WTC11 (cell line): ENCODE data around the gene ARL5B. TPM values are rescaled to one million over a fixed set of nuclear protein-coding genes. Genes with fewer than 3 reads are reported as not detected.

Experiments
- ATAC-seq: fragments of 200-7000 bp; cut with Tn5 transposase; 2 replicates; pipeline ENCODE4 v1.10.0; 2021; ENCODE audit warnings: mild to moderate bottlenecking, moderate library complexity
- CTCF ChIA-PET: fragments of 300-600 bp; sonication (Branson Sonifier 250); formaldehyde crosslinking; loops from one replicate; lab custom pipeline; 2021; ENCODE audit warnings: antibody characterized with exemption; lab: Charles Lee
- POLR2A ChIA-PET: fragments of 350-600 bp; sonication (Branson Sonifier 250); formaldehyde crosslinking; loops from one replicate; lab custom pipeline; 2021; ENCODE audit warnings: antibody characterized with exemption; lab: Charles Lee
- DNase-seq: peaks from one replicate; pipeline ENCODE4 v3.0.0; 2021; ENCODE audit warnings: low spot score
- H3K27ac Mint-ChIP-seq: 2 replicates; pipeline ENCODE4 v1.8.0; 2021; ENCODE audit warnings: mixed read lengths
- H3K27me3 Mint-ChIP-seq: 2 replicates; pipeline ENCODE4 v1.8.0; 2021; ENCODE audit warnings: low read depth, mild to moderate bottlenecking, moderate library complexity, mixed read lengths
- H3K36me3 Mint-ChIP-seq: 2 replicates; pipeline ENCODE4 v1.8.0; 2021; ENCODE audit warnings: mixed read lengths
- H3K4me1 Mint-ChIP-seq: 2 replicates; pipeline ENCODE4 v1.8.0; 2022; ENCODE audit warnings: mixed read lengths
- H3K4me3 Mint-ChIP-seq: 2 replicates; pipeline ENCODE4 v1.8.0; 2021; ENCODE audit warnings: mild to moderate bottlenecking, moderate library complexity, mixed read lengths
- H3K9me3 Mint-ChIP-seq: 2 replicates; pipeline ENCODE4 v1.8.0; 2021; ENCODE audit warnings: mixed read lengths
- EMX1 ChIP-seq: fragments of 250-450 bp; sonication (Bioruptor Pico); IDR thresholded peaks from 2 replicates; pipeline ENCODE4 v1.8.0; 2021; ENCODE audit warnings: mild to moderate bottlenecking
- FOXK1 ChIP-seq: sonication (generic); formaldehyde crosslinking; IDR thresholded peaks from 2 replicates; pipeline ENCODE4 v1.8.0; 2022; ENCODE audit warnings: mild to moderate bottlenecking, moderate library complexity, missing genetic modification reagents
- GTF2I ChIP-seq: fragments of 250-450 bp; sonication (Bioruptor Pico); conservative IDR thresholded peaks from 2 replicates; pipeline ENCODE4 v1.4.0; 2021; ENCODE audit warnings: mild to moderate bottlenecking
- IRF2 ChIP-seq: sonication (generic); formaldehyde crosslinking; IDR thresholded peaks from 2 replicates; pipeline ENCODE4 v1.8.0; 2022; ENCODE audit warnings: low read depth, missing genetic modification reagents, borderline replicate concordance
- MXD4 ChIP-seq: fragments of 250-450 bp; sonication (Bioruptor Pico); IDR thresholded peaks from 2 replicates; pipeline ENCODE4 v1.8.0; 2021; ENCODE audit warnings: mild to moderate bottlenecking, moderate library complexity, borderline replicate concordance
- NFE2L1 ChIP-seq: sonication (generic); formaldehyde crosslinking; IDR thresholded peaks from 2 replicates; pipeline ENCODE4 v1.8.1; 2023; ENCODE audit warnings: missing genetic modification reagents
- NR1H2 ChIP-seq: sonication (generic); formaldehyde crosslinking; IDR thresholded peaks from 2 replicates; pipeline ENCODE4 v1.9.0; 2021; ENCODE audit warnings: mild to moderate bottlenecking, moderate library complexity, missing genetic modification reagents
- OVOL2 ChIP-seq: fragments of 250-450 bp; sonication (Bioruptor Pico); IDR thresholded peaks from 2 replicates; pipeline ENCODE4 v1.9.0; 2021; ENCODE audit warnings: mild to moderate bottlenecking, borderline replicate concordance
- SOX15 ChIP-seq: fragments of 250-450 bp; sonication (Bioruptor Pico); IDR thresholded peaks from 2 replicates; pipeline ENCODE4 v1.9.0; 2021; ENCODE audit warnings: mild to moderate bottlenecking
- TEAD1 ChIP-seq: sonication (generic); formaldehyde crosslinking; IDR thresholded peaks from 2 replicates; pipeline ENCODE4 v1.8.0; 2022; ENCODE audit warnings: mild to moderate bottlenecking, missing genetic modification reagents
- ZNF138 ChIP-seq: sonication (generic); formaldehyde crosslinking; conservative IDR thresholded peaks from 2 replicates; pipeline ENCODE4 v1.8.1; 2022; ENCODE audit warnings: mild to moderate bottlenecking, moderate library complexity, missing genetic modification reagents
- ZNF219 ChIP-seq: sonication (generic); formaldehyde crosslinking; IDR thresholded peaks from 2 replicates; pipeline ENCODE4 v1.8.0; 2023; ENCODE audit warnings: missing genetic modification reagents, mild to moderate bottlenecking, borderline replicate concordance
- ZNF263 ChIP-seq: sonication (generic); formaldehyde crosslinking; IDR thresholded peaks from 2 replicates; pipeline ENCODE4 v1.8.1; 2022; ENCODE audit warnings: low read depth, mild to moderate bottlenecking, moderate library complexity, missing genetic modification reagents
- total RNA-seq: library from RNA; stranded (reverse); gene quantifications from 3 replicates; pipeline ENCODE4 v1.2.3, GENCODE V29; 2021
- TF ChIP-seq, protein P1 (sequence below): sonication (generic); formaldehyde crosslinking; IDR thresholded peaks from 2 replicates; pipeline ENCODE4 v1.8.0; 2023; ENCODE audit warnings: missing genetic modification reagents
- TF ChIP-seq, protein P2 (sequence below): sonication (generic); formaldehyde crosslinking; IDR thresholded peaks from 2 replicates; pipeline ENCODE4 v1.8.1; 2023; ENCODE audit warnings: mild to moderate bottlenecking, missing genetic modification reagents, moderate library complexity
- TF ChIP-seq, protein P3 (sequence below): sonication (generic); formaldehyde crosslinking; IDR thresholded peaks from 2 replicates; pipeline ENCODE4 v1.8.1; 2022; ENCODE audit warnings: low read depth, mild to moderate bottlenecking, moderate library complexity, missing genetic modification reagents, borderline replicate concordance
- TF ChIP-seq, protein P4 (sequence below): fragments of 250-450 bp; sonication (Bioruptor Pico); IDR thresholded peaks from 2 replicates; pipeline ENCODE4 v1.9.0; 2021; ENCODE audit warnings: mild to moderate bottlenecking
- TF ChIP-seq, protein P5 (sequence below): fragments of 250-450 bp; sonication (Bioruptor Pico); IDR thresholded peaks from 2 replicates; pipeline ENCODE4 v1.9.0; 2021; ENCODE audit warnings: mild to moderate bottlenecking

Gene ARL5B
- total RNA-seq, 1 experiment from 2014 or later: 44.1 TPM

DNA sequence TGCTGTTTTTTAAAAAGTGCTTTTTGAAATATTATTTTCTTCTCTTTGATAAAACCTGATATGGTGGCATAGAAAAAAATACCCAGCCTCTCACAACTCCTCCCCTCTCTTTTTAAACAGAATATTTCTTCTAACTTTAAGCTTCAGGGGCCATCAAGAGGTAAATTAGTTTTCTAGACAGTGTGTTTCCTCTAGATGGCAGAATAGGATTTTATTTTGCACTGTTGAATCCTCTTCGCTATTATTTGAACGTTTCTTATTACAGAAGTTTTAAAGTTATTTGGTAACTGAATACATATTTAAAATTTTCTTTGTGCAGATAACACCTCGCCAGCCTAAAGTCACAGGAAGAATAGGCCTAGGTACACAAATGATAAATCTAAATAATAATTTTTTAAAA lies 30.3 kb downstream of the ARL5B start:
- ATAC-seq (peak; percentile 24; the same call in 1 of the 2 replicates), DNase-seq (no peak)
- CTCF ChIA-PET: interaction anchor here (0.8 to 1.7 kb wide), 4 partner anchors 15 to 723 kb away, joined by 3 to 4 read pairs (median 4); no protein-coding TSS in a partner anchor
- H3K27me3 Mint-ChIP-seq: no peaks in the 10 kb centered on the region
- H3K4me1 Mint-ChIP-seq: no peaks in the 10 kb centered on the region
- no peak overlapping the region for H3K4me3 Mint-ChIP-seq
- no peaks in the 10 kb centered on the region for H3K36me3 Mint-ChIP-seq
- no peak overlapping the region for H3K27ac Mint-ChIP-seq
- POLR2A ChIA-PET: no interaction called here
- TF ChIP-seq, protein P1, sequence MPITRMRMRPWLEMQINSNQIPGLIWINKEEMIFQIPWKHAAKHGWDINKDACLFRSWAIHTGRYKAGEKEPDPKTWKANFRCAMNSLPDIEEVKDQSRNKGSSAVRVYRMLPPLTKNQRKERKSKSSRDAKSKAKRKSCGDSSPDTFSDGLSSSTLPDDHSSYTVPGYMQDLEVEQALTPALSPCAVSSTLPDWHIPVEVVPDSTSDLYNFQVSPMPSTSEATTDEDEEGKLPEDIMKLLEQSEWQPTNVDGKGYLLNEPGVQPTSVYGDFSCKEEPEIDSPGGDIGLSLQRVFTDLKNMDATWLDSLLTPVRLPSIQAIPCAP (CRISPR knock-in tag): no peak
- TF ChIP-seq IRF2 (no peak), ZNF263 (CRISPR knock-in tag) (no peak), NR1H2 (no peak)
- TF ChIP-seq, protein P2, sequence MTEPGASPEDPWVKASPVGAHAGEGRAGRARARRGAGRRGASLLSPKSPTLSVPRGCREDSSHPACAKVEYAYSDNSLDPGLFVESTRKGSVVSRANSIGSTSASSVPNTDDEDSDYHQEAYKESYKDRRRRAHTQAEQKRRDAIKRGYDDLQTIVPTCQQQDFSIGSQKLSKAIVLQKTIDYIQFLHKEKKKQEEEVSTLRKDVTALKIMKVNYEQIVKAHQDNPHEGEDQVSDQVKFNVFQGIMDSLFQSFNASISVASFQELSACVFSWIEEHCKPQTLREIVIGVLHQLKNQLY (CRISPR knock-in tag): no peak
- TF ChIP-seq, protein P3, sequence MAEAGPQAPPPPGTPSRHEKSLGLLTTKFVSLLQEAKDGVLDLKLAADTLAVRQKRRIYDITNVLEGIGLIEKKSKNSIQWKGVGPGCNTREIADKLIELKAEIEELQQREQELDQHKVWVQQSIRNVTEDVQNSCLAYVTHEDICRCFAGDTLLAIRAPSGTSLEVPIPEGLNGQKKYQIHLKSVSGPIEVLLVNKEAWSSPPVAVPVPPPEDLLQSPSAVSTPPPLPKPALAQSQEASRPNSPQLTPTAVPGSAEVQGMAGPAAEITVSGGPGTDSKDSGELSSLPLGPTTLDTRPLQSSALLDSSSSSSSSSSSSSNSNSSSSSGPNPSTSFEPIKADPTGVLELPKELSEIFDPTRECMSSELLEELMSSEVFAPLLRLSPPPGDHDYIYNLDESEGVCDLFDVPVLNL: no peak
- TF ChIP-seq, all 79 proteins: peak for 0
- no peaks in the 10 kb centered on the region for H3K9me3 Mint-ChIP-seq

DNA sequence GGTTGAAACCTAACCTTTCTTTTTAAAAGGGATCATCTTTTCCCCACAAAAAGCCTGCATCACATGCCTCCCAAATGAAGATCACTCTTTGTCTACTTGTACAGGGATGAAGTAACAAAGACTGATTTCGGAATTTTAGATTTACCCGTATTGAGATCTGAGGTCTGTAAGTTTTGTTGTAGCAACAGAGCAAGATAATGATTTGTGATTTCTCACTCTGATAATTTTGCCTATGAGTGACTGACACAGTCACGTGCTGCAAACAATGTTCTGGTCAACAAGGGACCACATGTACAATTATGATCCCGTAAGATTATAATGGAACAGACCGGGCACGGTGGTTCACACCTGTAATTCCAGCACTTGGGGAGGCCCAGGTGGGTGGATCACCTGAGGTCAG lies 31.3 kb downstream of the ARL5B start:
- Mint-ChIP-seq H3K9me3 (peaks cover under 1% of the 10 kb centered on the region; the same call in 1 of the 2 replicates), H3K27me3 (no peaks in the 10 kb centered on the region), H3K4me3 (no peak overlapping the region), H3K36me3 (no peaks in the 10 kb centered on the region), H3K4me1 (no peaks in the 10 kb centered on the region), H3K27ac (no peak overlapping the region)
- ChIA-PET POLR2A (no interaction called here), CTCF (no interaction called here)
- DNase-seq (no peak), ATAC-seq (no peak)
- TF ChIP-seq, protein P4, sequence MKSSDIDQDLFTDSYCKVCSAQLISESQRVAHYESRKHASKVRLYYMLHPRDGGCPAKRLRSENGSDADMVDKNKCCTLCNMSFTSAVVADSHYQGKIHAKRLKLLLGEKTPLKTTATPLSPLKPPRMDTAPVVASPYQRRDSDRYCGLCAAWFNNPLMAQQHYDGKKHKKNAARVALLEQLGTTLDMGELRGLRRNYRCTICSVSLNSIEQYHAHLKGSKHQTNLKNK (CRISPR knock-in tag): no peak
- TF ChIP-seq TEAD1 (no peak), NFE2L1 (CRISPR knock-in tag) (no peak), GTF2I (CRISPR knock-in tag) (no peak), FOXK1 (CRISPR knock-in tag) (no peak), NR1H2 (no peak), MXD4 (no peak), OVOL2 (no peak), SOX15 (CRISPR knock-in tag) (no peak), ZNF138 (CRISPR knock-in tag) (no peak), ZNF219 (CRISPR knock-in tag) (no peak), EMX1 (CRISPR knock-in tag) (no peak)
- TF ChIP-seq, protein P5, sequence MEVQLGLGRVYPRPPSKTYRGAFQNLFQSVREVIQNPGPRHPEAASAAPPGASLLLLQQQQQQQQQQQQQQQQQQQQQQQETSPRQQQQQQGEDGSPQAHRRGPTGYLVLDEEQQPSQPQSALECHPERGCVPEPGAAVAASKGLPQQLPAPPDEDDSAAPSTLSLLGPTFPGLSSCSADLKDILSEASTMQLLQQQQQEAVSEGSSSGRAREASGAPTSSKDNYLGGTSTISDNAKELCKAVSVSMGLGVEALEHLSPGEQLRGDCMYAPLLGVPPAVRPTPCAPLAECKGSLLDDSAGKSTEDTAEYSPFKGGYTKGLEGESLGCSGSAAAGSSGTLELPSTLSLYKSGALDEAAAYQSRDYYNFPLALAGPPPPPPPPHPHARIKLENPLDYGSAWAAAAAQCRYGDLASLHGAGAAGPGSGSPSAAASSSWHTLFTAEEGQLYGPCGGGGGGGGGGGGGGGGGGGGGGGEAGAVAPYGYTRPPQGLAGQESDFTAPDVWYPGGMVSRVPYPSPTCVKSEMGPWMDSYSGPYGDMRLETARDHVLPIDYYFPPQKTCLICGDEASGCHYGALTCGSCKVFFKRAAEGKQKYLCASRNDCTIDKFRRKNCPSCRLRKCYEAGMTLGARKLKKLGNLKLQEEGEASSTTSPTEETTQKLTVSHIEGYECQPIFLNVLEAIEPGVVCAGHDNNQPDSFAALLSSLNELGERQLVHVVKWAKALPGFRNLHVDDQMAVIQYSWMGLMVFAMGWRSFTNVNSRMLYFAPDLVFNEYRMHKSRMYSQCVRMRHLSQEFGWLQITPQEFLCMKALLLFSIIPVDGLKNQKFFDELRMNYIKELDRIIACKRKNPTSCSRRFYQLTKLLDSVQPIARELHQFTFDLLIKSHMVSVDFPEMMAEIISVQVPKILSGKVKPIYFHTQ (CRISPR knock-in tag): no peak
